GM18505 (cell line): ENCODE measurements around the gene FAM177B.

Experiments used
- ATAC-seq: cut with Tn5 transposase; IDR thresholded peaks from one replicate; pipeline ENCODE4 v1.9.1; 2021; ENCODE audit not compliant: unreplicated experiment
- POLR2A ChIP-seq: IDR thresholded peaks from 4 replicates; pipeline ENCODE4 v1.6.1; 2011; ENCODE audit warnings: borderline replicate concordance; ENCODE audit not compliant: insufficient read depth, insufficient read length; ENCODE audit errors: extremely low read depth

The FAM177B gene

DNA sequence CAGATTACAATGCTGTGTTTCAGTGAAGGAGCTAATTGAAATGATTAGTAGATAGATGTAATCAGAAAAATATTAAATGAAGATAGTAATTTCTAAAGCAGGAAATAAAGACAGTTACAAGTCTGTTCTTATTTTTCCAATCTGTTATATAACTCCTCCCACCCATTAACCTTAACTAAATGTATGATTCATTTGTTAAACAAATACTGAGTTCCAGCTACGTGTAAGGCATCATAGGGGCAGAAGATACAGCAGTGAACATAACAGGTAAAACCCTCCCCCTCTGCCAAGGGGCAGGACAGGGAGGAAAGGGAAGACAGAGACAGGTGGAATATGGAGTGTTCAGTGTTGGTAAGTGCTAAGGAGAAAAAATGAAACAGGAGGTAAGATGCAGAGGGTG lies at the start of gene FAM177B:
FAM177B (plus strand) TSS at position 231 of the 400 bp plus-strand sequence. CDS start 9,344 bp downstream, outside the sequence.
- no peak for ATAC-seq
- TF ChIP-seq POLR2A = no peak

DNA sequence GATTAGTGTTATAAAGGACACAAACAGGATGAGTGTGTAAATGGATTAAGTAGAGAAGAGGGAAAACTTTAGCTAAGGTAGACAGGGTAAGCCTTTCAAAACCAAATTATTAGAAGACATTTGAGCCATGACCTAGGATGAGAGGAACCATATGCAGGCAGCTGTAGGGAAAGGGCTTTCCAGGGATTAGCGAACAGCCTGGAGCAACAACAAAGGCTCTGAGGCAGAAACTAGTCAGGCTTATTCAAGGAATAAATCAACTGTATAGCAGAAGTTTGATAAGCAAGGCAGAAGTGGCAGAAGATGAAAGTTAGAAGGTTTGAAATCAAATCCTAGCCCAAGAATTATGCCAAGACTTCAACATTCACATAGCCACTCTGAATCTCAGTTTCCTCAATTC lies 46.0 kb upstream of the FAM177B start:
- ATAC-seq = no peak
- TF ChIP-seq POLR2A = no peak

DNA sequence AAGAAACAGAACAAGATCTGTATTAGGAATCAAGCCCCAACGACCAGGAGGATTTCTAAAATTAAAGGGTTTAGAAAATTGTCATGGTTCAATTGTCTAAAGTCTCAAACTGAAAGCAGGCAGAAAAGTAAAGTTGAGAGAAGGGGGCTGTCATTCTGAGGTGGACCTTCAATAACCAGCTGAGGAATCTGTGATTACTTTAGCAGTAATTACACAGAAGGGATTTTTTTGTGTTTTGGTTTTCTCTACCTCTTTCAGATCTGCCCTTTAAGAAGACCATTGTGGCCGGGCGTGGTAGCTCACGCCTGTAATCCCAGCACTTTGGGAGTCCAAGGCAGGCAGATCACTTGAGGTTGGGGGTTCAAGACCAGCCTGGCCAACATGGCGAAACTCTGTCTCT lies 42.1 kb upstream of the FAM177B start:
- no peak for TF ChIP-seq POLR2A
- ATAC-seq = no peak

- no peak for ATAC-seq
- TF ChIP-seq POLR2A = no peak
Observed at GRCh38 chr1:222696741-222697140, 40.3 kb upstream of the FAM177B start.

- no peak for ATAC-seq
- no peak for TF ChIP-seq POLR2A
Observed at GRCh38 chr1:222697203-222697602, 39.8 kb upstream of the FAM177B start.

DNA sequence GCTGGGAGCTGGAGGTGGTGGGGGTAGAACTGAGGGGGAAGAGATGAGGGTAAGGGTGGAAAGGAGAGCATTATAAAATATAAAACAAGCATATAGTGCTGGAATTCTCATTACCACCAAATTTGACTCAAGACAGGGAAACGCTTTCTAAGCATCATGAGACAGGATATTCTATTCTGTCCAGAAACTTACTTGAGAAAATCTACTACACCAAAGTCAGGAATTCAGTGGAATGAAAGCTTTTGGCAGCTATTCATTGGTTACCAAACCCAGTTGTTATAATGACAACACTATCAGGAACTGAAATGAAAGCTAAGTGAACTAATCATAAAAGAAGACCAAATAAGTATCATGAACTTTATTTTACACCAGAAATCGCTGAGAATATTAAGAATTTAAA lies 39.2 kb upstream of the FAM177B start:
- no peak for TF ChIP-seq POLR2A

GRCh38 chr1:222702210-222702609 lies 34.8 kb upstream of the FAM177B start:
- TF ChIP-seq POLR2A = no peak
- no peak for ATAC-seq

More for the DNA sequence above, 39.2 kb upstream of the FAM177B start:
- ATAC-seq = no peak

- no peak for ATAC-seq
Observed at GRCh38 chr1:222704260-222704659, 32.7 kb upstream of the FAM177B start.

DNA sequence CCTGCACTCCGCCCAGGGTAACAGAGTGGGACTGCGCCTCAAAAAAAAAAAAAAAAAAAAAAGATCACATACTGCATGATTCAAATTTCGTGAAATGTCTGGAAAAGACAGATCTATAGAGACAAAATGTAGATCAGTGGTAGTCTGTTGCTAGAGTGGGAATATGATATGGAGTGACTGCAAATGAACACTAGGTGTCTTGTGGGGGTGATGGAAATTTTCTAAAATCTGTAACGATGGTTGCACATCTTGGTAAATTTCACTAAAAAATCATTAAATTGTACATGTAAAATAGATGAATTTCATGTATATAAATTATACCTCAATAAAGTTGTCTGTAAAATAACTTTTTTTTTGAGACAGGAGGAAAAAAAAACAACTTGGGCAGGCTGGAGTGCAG lies 30.2 kb upstream of the FAM177B start:
- no peak for TF ChIP-seq POLR2A
- no peak for ATAC-seq

More at GRCh38 chr1:222704260-222704659, 32.7 kb upstream of the FAM177B start:
- TF ChIP-seq POLR2A = no peak

- ATAC-seq = no peak
- no peak for TF ChIP-seq POLR2A
Observed at GRCh38 chr1:222709700-222710153, 27.3 kb upstream of the FAM177B start.

GRCh38 chr1:222711319-222712252 lies 25.4 kb upstream of the FAM177B start:
- peak; percentile 30 for ATAC-seq
- peak; percentile 5 for TF ChIP-seq POLR2A

- peak; percentile 76 for ATAC-seq
- peak; percentile 64 for TF ChIP-seq POLR2A
Observed at GRCh38 chr1:222712253-222713090, 24.5 kb upstream of the FAM177B start, which contains the start of the genes AIDA and BROX. AIDA (minus strand) TSS chr1:222712491; CDS start chr1:222712317, 174 bp downstream. BROX (plus strand) TSS chr1:222712564; CDS start chr1:222715700, 3,136 bp downstream.
